ENCODE measurements around the gene DYNLT4.
"Not testable (repeated sequence)": the region's sequence is repeated elsewhere in the genome, so short reads cannot be mapped to it uniquely, and the experiment has no call there.

The DYNLT4 gene

DNA sequence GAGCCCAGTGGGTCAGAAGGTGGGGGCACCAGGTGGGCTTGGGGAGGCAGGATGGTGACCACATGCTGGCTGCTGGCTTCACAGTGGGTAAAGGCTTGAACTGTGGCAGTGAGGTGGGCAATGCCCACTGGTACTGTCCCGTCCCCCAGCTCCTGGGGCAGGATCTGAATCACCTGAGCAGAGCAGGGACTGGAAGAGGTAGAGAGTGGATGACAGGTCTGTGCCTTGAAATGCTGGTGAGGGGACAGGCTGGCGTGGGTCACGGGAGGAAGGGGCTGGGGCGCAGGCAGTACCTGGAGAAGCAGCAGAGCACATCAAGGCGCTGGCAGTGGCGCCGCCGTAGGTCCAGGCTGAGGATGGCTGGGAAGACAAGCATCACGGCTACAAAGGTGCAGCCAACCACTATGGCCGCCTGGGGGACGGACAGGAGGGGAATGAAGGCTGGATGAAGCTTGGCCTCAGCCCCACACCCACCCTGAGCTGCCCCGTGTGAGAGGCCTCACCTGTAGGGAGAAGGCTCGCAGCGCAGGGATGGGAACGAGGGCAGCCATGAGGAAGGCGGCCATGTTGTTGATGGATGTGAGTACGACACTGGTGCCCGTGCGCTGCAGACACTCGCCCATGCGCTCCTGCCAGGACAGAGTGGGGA, 21.0 kb upstream of the DYNLT4 start:
- DNase-seq = no peak

DNA sequence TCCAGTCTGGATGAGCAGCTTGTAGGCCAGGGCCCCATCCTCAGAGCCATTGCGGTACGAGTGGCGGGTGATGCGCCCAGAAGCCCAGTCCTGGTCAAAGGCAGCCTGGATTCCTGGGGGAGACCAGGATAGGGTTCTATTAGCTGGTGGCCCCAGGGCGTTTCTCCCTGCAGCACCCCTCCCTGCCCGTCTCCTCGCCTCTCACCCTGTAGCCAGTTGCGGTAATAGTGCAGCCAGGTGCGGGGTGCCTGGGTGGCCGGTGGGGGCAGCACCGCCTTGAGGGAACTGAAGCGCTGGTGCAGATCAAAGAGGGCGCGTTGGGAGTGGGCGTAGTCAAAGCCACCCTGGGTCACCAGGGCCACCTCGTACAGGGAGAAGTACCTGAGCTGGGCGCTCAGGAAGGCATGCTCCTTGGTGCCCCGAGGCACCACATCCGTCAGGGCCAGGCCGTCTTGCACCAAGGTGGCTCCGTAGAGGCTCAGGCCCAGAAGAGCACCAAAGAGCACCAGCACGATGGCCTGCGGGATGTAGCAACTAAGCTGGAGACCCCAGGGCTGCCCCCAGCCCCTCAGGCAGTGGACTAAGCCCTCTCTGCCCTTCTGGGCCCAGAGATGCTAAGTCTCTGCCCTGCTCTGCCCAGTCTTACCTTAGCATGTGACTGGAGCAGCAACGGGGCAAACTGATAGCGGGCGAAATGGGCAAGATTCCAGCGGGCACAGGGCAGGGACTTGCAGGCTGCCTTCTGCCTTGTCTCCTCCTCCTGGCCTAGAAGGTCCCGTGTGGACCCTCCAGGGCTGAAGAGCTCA, 20.2 kb upstream of the DYNLT4 start:
- no peak for DNase-seq

DNA sequence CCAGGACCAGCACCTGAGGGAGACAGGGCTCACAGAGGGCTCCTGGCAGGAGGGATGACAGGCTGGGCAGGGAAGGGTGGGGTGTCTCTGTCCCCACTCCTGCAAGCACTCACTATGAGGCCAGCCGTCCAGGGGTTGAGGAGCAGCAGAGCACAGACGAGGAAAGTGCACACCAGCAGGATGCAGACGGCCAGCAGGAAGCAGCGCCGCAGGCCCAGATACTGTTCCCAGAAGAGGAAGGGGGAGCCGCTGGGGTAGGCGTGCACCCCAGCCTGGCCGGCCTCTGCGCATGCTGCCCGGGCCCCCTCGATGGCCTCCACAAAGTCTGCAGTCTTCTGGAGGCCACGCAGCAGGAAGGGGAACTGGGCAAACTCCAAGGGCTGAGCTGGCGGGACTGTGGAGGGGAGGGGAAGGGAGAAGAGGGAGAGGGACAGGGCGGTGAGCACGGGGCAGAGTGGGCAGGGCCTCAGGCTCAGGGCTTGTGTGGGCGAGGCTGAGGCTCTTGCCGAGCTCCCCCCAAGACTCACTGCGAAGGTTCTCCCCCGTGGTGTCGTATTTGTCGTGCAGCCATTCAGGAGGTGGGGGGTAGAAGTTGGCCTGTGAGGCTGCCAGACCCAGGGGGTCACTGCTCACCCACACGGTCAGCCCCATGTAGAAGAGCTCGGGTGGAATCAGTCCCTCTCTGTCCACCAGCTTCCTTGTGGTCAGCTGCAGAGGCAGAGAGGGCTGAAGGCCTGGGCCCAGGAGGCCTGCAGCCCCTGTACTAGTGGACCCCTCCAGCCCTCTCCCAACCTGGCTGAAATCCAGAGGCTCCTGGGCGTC, 19.4 kb upstream of the DYNLT4 start:
- no peak for DNase-seq

DNA sequence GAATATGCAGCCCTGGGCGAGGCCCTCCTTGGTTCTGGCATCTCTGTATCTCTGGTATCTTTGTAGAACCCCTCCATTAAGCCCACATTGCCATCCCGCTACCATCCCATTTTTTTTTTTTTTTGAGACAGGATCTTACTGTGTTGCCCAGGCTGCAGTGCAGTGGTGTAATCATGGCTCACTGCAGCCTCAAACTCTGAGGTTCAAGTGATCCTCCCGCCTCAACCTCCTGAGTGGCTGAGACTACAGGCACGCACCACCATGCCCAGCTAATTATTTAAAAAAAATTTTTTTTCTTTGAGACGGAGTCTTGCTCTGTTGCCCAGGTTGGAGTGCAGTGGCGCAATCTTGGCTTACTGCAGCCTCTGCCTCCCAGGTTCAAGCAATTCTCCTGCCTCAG, 17.2 kb upstream of the DYNLT4 start:
- not testable (repeated sequence) for DNase-seq

DNA sequence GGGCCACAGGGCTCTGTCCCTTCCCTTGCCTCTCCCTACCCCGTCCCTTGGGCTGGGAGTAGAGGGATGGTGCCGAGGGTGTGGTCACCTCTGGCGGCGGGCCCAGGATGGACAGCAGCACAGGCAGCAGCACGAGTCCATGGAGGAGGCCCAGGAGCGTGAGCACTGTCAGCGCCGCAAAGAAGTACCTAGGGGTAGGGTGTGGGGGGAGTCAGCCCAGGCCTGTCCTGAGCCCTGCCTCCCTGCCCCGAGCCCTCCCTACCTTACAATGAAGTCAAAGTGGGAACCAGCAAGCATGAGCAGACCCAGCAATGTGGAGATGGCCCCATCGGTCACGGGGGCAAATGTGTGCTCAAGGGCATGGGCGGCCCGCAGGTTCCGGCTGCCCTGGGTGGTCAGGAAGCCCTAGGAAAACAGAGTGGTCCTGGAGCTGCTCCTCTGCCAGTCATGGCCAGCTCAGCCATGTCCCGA, 15.9 kb upstream of the DYNLT4 start:
- no peak for DNase-seq

DNA sequence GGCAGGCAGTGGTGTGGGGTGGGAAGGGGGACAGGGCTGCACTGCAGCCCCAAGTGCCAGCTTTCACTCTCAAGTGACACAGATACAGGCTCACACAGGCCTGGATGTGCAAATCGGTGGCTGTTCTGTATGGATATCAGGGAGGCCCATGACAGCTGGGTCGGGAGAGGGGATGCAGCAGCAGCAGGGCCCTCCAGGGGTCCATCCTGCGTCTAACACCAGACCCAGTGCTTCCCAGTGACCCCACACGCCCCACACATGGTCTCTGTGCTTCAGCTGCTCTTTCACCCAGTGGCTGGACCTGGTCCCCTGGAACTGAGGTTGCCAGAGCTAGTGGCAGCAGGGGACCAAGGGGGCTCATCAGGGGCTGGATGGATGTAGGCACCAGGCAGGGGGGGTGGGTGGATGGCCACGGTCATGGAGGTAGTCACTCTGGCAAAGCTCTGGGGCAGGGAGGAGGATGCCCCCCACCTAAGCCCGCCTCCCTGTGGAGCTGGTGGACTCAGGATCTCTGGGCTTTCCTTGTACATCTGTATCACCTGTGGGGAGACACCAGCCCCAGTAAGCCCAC, 15.1 kb upstream of the DYNLT4 start:
- no peak for DNase-seq

DNA sequence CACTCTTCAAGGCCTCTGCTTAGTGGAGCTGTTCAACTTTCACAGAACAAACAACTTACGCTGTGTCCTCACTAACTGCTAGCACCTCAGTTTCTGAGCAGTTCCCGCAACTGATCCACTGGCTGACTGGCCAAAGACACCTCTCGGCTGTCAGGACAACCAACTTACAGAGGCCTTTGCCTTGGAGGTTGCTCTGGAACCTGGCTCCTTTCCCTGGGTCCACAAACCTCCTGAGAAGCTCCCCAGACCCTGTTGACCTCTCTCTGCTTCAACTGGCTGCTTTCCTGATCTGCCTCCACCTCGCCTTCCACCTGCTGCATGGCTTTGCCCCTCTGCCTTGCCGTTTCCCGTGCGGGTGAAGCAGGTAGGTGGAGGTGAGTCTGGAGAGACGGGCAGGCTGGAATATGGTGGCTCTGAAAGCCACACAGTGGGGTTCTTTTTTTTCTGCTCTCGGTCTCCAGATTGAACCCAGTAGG, 14.1 kb upstream of the DYNLT4 start:
- no peak for DNase-seq

DNA sequence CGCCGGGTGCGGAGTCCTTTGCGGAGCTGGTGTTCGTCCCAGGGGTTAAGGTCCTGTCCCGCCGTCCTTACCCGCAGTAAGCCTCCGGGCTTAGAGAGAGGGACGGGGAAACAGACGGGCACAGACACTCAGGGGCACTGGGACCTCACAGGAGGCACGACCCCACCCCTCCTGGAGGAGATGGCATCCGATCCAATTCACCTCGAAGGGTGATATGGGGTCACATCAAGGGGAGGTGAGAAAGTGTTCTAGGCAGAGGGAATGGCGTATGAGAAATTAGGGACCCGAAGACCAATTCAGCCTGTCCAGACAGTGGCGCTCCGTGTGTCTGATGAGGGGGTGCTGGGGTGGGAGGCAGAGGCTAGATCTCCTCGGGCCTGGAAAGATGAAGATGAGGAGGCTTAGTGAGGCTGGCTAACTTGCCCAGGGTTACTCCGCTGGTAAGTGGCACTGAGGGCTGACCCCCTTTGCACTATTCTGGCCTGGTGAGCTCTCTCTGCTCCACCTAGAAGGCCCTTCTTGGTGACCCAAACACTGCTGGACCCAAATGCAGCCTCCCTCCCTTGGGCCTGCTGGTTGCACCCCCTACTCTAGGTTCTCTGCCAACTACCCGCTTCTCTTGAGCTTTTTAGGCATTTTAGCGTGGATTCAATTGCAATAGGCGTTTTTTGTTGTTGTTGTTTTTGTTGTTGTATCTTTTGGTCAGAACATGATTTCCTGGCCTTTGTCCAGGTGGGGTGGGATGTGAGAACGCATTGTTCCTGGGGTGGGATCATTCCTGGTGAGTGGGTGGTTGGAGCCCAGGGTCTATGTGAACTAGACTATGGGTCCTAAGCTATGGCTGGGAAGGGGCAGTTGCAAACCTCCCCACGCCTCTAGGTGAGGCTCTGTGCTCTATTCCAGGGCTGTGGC, 13.4 kb upstream of the DYNLT4 start:
- DNase-seq = no peak

DNA sequence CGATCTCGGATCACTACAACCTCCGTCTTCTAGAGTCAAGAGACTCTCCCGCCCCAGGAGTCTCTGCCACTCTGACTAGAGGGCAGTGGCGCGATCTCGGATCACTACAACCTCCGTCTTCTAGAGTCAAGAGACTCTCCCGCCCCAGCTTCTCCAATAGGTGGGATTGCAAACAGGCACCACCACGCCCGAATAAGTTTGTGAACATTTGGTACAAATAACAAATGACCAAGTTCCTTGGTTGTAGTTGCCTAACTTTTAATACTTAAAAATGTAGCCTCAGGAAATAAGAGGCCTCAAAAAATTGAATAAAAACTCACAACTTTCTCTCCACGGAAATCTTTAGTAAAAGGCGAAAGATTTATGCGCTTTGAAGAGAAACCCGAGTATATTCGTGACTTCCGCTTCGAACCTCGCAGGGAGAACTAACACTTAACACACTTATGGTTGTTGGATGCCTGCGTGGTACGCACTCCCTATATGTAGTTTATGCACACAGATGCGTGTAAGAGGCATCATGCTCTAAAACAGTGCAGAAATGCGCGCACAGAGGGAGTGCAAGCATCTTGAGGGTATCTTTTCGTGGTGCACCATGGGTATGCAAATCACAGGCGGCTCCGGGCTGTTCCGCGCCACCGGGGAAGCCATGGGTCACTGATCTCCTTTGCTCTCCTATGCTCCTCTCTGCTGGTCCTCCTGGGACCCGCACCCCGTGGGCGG, 12.6 kb upstream of the DYNLT4 start:
- DNase-seq = peak; percentile 92

DNA sequence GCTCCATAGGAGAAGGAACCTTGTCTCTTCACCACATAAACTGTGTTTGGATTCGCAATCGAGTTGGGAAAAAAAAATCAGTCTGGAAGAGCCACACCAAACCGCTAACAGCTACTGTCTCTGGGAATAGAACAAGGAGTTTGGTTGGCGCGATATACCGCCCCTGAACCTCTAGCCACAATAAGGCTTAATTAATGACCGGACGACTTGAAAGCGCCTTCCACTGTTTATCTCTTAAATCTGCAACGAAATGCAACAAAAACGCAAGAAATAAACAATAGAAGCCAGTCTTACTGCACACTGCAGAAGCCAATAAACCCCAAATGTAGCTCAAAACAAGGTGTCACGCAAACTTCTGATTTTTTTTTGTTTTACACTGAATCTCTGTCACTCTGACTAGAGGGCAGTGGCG, 12.1 kb upstream of the DYNLT4 start:
- DNase-seq = no peak

DNA sequence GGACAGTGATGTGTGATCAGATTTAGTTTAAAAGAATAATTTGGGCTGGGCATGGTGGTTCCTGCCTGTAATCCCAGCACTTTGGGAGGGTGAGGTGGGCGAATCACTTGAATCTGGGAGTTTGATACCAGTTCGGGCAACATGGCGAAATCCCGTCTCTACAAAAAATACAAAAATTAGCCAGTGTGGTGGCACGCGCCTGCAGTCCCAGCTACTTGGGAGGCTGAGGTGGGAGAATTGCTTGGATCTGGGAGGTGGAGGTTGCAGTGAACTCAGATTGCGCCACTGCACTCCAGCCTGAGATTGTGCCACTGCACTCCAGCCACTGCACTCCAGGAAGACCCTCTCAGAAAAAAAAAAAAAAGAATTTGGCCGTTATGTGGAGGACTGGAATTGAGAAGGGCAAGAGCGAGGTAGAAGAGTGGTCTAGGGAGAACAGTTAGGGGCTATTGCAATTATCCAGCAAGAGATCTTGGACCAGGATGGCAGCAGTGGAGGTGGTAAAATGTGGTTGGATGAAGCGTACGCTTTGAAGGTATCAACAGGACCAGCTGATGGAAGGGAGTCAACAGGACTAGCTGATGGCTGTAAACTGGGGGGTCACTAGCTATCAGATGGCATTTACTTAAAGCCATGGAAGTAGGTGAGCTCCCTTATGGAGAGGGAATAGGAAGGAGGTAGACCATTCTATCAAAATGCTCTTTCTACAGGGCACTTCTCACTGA, 10.8 kb upstream of the DYNLT4 start:
- no peak for DNase-seq

DNA sequence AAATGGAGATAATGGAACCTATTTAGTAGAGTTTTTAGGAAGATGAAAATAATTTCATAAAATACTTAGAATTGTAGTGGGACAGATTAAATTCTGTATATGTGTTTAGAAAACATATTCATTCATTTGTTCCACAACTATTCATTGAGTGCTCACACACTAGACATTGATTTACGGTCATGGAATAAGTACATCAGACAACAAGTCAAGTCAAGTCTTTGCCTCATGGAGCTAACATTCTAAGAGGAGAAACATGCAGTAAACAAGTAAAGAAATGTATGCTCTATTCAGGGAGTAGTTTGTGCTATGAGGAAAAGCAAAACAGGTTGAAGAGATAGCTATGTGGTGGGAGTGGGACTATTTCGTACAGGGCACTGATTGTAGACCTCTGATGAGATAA, 10.2 kb upstream of the DYNLT4 start:
- no peak for DNase-seq

DNA sequence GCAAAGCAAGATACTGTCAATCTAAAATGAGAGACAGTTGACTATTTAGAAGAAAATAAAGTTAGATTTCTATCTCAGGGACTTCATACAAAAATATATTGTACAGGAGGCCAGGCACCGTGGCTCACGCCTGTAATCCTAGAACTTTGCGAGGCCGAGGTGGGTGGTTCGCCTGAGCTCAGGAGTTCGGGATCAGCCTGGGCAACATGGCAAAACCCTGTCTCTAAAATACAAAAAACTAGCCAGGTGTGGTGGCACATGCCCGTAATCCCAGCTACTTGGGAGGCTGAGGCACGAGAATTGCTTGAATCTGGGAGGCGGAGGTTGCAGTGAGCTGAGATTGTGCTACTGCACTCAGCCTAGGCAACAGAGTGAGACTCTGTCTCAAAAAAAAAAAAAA, 8.8 kb upstream of the DYNLT4 start:
- not testable (repeated sequence) for DNase-seq

DNA sequence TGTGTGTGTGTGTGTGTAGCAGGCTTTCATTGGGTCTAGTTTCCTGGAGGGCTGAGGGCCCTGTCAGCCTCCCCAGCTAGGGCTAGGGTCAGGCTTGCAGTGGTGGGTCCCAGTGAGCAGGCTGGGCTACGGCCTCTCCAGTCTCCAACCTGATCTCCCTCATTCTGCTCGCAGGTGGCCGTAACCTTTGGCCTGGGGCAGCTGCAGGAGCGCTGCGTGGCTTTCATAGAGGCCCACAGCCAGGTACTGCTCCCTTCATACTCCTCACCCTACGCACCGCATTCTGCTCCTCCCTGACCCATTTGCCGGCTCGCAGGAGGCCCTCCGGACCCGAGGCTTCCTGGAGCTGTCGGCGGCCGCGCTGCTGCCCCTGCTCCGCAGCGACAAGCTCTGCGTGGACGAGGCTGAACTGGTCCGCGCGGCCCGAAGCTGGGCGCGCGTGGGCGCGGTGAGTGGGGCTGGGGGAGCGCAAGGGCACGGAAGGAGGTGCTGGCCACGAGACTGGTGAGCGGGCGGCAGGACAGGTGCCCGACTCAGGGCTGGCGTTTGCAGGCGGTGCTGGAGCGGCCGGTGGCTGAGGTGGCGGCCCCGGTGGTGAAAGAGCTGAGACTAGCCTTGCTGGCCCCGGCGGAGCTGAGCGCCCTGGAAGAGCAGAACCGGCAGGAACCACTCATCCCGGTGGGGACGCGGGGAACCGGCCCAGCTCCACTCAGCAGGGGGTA, 5.8 kb upstream of the DYNLT4 start:
- DNase-seq = no peak

DNA sequence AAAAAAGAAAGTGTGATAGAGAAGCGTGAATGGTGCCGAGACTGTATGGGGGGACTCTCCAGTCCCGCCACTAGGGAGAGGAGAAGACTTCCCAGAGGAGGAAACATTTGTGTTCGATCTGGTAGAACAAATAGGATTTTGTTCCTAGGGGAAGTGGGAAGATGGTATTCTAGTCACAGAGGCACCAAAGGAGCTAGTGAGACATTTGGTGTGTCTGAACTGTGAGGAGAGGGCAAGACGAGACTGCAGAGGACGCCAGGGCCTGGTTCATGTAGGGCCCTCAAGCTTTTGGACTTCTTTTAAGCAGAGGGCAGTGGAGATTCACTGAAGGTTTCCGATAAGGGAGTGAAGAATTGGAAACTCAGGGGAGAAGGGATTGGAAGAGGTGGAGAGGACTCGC, 4.1 kb upstream of the DYNLT4 start:
- DNase-seq = no peak

DNA sequence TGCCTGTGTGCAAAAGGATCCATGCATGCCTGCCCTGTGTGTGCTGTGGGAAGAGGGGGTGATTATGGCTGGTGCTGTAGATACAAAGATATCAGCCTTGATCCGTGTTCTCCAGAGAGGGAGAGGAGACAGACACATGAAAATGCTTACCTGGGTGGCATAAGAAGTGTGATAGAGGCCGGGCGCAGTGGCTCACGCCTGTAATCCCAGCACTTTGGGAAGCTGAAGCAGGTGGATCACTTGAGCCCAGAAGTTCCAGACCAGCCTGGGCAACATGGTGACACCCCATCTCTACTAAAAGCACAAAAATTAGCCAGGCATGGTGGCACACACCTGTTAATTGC, 3.6 kb upstream of the DYNLT4 start:
- DNase-seq = not testable (repeated sequence)

DNA sequence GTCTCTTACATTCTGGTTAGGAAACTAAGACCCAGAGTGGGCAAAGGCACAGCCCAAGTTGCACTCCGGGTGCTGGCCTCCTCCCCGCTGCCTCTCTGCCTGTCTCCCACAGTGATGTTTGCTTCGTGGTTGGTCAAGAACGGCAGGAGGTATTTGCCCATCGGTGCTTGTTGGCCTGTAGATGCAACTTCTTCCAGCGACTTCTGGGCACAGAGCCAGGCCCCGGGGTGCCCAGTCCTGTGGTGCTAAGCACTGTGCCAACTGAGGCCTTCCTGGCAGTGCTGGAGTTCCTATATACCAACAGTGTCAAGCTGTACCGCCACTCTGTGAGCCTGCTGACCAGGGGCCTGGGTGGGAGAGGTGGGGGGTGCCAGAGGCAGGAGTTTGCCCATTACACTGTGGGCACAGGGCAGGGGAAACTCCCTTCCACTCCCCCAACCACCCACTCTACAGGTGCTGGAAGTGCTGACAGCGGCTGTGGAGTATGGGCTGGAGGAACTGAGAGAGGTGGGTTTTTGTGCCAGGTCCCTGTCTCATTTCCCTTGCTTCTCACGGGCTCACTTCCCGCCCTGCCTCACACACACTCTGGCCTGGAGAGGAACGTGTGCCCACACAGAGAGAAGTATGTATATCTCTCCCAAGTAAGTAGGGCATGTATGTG, 3.1 kb upstream of the DYNLT4 start:
- no peak for DNase-seq

DNA sequence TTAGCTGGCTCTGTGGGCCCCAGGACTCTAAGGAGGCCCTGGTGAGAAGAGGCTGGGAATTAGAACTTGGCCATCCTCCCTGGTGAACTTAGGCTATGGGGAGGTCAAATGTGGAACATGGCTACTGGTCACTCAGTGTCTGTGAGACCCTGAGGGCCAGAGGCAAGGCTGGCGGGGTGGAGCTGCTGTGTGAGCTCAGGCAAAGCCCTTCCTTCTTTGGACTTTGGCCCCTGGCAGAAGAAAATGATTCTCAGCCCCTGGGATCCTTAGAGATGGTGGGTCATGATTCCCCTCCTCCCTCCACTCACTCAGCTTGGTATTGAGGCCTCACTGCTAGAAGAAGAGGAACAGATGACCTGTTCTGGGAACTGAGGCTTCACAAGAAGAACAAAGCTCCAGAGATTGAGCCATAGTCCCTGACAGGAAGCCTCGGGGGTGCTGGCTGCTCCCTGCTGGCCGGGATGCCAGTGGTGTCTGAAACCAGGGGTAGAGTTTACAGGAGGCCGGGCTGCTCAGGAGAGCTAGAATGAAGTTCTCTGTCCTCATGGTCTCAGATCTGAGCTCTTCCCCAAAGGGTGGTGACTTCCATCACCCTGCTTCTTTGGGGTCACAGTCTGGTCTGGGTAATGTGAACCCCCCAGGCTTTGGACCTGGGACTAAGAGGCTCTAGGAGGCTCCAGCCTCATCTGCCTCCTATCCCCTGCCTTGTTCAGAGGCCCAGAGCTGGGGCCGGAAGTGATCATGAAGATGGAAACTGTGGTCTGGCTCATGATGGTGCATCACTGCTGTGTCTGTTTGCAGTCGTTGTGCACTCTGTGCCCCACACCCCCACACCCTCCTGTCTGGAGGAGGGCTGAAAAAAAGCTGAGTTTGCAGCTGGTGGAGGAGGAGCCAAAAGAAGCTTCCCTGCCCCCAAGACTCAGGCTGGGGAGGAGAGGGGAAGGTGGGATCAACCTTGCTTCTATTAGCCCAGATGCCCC, 2.1 kb upstream of the DYNLT4 start:
- no peak for DNase-seq
